GM18951 (cell line): Measurements from ENCODE around the gene VWA8.

Experiments used
- POLR2A ChIP-seq: IDR thresholded peaks from 4 replicates; pipeline ENCODE4 v1.6.1; 2011; ENCODE audit warnings: mild to moderate bottlenecking; ENCODE audit not compliant: insufficient read length, insufficient read depth; ENCODE audit errors: extremely low read depth
- in situ Hi-C: fragments of 300-500 bp; cut with MboI; formaldehyde crosslinking; loops from one replicate; pipeline ENCODE4 v1.12.0; 2022; ENCODE audit warnings: low sequenced_read_pairs, mixed read lengths, inconsistent platforms; ENCODE audit not compliant: unreplicated experiment

VWA8 gene

DNA sequence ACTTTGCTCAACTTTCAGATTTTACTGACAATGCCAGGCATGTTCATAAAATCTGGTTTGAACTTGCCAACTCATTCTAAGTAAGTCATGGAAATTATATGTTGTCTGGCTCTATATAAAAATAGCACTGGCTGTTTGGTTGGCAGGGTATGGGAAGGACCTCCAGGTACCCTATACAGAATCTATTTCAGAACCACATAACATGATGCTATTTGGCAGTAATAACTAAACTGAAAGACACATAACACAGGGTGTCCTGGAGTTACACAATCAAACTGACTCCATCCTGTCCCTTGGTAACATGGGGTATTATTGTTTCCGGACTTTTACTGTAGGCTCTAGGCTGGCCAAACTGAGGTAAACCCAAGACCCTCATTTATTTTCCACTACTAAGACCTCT, 254.8 kb downstream of the VWA8 start:
- in situ Hi-C loops, result no loop called here
- TF ChIP-seq POLR2A, result no peak

GRCh38 chr13:41702540-41702939, 258.4 kb downstream of the VWA8 start:
- no peak for TF ChIP-seq POLR2A
- in situ Hi-C loops, result no loop called here

DNA sequence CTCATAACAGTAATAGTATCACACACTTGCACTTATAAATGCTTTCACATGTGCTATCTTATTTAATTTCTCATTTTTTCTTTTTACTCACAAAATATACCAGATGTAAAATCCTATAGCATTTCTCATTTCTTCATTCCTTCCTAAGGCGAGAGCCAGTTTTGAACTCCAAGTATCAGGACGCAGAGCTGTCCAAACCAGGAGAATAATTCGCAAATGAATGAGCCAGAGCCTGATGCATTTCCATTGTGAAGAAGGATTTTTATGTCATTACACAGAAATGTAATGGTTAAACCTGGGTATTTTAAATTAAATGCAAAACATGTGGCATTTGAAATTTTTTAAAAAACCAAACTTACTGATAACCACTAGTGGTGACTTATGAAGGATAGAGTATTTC, 259.2 kb downstream of the VWA8 start:
- in situ Hi-C loops, result no loop called here
- TF ChIP-seq POLR2A, result no peak

- no peak for TF ChIP-seq POLR2A
- in situ Hi-C loops, result no loop called here
Measured at GRCh38 chr13:41700790-41701310, 260.1 kb downstream of the VWA8 start.

GRCh38 chr13:41699759-41700158, 261.1 kb downstream of the VWA8 start:
- in situ Hi-C loops, result no loop called here
- TF ChIP-seq POLR2A, result no peak

GRCh38 chr13:41697578-41697977, 263.3 kb downstream of the VWA8 start:
- in situ Hi-C loops, result no loop called here
- TF ChIP-seq POLR2A, result no peak

DNA sequence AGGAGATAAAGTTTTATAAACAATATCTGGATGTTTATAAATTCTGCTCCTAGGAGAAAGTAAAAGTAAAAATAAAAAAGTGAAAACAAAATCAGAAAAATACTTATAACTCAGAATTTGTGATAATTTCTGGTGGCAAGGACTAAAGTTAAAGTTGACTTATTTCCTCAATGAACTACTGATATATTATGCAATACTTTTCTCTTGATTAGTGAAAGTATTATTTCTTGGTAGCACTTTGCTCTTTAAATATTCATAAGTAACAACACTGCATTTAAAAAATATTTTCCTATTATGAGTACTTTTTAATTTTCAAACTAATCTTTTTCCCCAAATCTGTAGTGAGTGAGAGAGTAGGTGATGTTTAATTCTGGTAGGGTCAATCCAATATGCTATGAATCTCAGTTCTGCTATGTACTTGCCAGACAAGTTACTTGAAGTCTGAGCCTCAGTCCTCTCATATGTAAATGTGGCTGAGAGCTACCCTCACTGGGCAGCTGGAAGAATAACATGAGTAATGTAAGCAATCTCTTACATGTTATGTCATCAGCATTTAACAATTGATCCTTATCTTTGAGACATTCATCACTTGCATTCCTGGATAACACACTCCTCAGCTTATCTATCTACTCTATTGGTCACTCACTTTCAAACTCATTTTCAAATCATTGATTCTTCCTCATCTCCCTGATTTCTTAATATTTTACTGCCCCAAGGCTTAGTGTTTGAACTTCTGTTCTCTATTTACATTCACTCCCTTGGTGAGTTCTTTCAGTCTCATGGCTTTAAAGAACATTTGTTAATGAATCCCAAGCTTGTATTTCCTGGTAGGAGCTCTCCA, 264.5 kb downstream of the VWA8 start:
- TF ChIP-seq POLR2A, result no peak
- in situ Hi-C loops, result no loop called here

GRCh38 chr13:41694545-41695301, 266.2 kb downstream of the VWA8 start:
- no peak for TF ChIP-seq POLR2A
- in situ Hi-C loops, result no loop called here

- in situ Hi-C loops, result no loop called here
- TF ChIP-seq POLR2A, result no peak
Measured at GRCh38 chr13:41693434-41693833, 267.5 kb downstream of the VWA8 start.

DNA sequence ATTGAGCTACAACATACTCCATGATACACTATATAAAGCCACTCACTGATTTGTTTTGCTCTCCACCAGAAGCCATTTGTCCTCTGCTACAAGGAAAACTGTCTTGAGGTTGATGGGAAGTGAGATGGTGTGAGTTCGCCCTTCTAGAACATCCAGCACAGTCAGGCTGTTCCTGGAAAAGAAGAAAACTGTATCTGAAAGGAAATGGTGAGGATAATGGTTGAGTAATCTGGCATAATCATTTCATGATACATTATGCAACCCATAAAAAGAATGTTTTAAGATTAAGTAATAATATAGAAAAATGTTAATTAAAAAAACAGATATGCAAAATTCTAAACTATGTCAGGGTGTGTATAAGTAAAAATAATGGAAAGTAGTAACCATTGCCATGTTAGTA, 269.6 kb downstream of the VWA8 start:
- no peak for TF ChIP-seq POLR2A
- in situ Hi-C loops, result no loop called here

DNA sequence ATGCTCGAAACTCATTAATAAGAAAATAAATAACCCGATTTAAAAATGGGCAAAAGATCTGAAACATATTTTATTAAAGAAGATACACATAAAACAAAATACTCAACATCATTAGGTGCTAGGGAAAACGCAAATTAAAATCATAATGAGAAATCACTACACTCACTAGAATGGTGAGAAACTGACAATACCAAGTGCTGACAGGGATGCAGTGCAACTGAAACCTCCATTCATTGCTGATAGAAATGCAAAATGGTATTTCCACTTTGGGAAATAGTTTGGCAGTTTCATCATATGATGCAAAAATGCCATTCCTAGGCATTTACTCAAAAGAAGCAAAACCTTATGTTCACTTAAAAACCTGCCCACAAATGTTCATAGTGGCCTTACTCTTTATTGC, 278.1 kb downstream of the VWA8 start:
- in situ Hi-C loops, result no loop called here
- no peak for TF ChIP-seq POLR2A

DNA sequence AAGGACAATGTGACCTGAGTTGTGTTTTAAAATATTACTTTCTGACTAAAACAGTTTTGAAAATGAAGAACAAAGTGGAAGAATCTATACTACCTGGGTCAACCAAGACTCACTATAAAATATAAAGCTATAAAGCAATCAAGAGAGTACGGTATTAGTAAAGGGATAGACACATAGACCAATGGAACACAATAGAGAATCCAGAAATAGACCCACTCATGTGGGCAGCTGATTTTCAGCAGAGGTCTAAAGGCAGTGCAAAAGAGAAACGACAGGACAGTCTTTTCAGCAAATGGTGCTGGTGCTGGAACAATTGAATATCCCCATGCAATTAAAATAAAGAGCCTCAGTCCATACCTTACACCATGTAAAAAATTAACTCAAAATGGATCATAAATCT, 278.9 kb downstream of the VWA8 start:
- TF ChIP-seq POLR2A, result no peak
- in situ Hi-C loops, result no loop called here

DNA sequence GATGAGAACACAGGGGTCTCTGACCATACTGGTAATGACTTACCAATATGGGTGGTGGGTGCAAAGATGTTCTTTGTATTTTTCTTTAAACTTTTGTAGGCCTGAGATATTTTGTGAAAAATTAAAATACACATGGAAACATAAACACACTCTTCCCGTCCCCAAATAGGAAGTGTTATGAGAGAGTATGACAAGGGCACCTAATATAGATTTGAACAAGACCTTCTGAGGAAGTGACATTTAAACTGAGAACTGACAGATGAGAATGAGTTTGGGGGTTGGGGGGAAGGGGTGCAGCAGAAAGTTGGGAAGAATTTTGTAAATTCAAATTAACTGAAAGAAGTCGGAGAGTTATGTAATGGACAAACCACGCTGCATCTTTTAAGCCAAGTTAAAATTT, 279.3 kb downstream of the VWA8 start:
- TF ChIP-seq POLR2A, result no peak
- in situ Hi-C loops, result no loop called here

DNA sequence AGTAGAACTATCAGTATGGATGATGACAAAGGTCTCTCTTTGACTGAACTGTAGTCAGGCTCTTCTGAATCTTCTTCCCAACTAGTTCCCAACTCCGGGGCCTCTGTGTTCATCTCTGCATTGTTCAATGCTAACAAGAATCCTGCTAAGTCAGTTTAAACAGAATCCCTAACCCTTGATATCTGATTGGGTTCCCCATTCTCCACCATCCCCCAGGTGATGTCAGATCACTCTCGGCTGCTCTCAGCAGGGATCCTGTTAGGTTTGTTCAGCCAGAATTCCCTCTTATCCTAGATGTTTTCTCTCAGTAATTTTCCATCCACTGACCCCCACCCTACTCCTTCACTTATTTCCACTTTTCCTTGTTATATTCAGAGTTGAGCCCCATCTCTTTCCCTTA, 280.0 kb downstream of the VWA8 start:
- no peak for TF ChIP-seq POLR2A
- in situ Hi-C loops, result no loop called here
